Transverse colon (tissue), 4 donors: ENCODE measurements around the gene BACE2. TPM values are rescaled to one million over a fixed set of nuclear protein-coding genes. Genes with fewer than 3 reads are reported as not detected.

ENCODE experiments used
- DNase-seq: peaks from one replicate; pipeline ENCODE4 v3.0.0-alpha.2; 2019
- H3K27ac ChIP-seq, 4 donors: fragments of 200-600 bp; sonication (generic); 2 replicates each; pipeline ENCODE4 v1.5.1; 2016 to 2018; ENCODE audit warnings: inconsistent platforms in 4 of 4
- H3K27me3 ChIP-seq: fragments of 200-600 bp; sonication (generic); 2 replicates; pipeline ENCODE4 v1.5.1; 2017; ENCODE audit warnings: inconsistent platforms
- H3K36me3 ChIP-seq, 4 donors: fragments of 200-600 bp; sonication (generic); 2 replicates each; pipeline ENCODE4 v1.5.1; 2017 to 2019; ENCODE audit warnings: inconsistent platforms in 4 of 4
- H3K4me1 ChIP-seq, 4 donors: fragments of 200-600 bp; sonication (generic); 2 replicates each; pipeline ENCODE4 v1.5.1; 2017 to 2020; ENCODE audit warnings: inconsistent platforms in 4 of 4
- H3K4me3 ChIP-seq, 4 donors: fragments of 200-600 bp; sonication (generic); 1 replicate in 1 of 4; 2 replicates in 3 of 4; pipeline versions ENCODE4 v1.5.1 to v1.6.1; 2017 to 2019; ENCODE audit warnings: inconsistent platforms in 4 of 4
- H3K9me3 ChIP-seq, 2 donors: fragments of 200-600 bp; sonication (generic); 2 replicates each; pipeline ENCODE4 v1.5.1; 2017 to 2019; ENCODE audit warnings: inconsistent platforms in 2 of 2
- CTCF ChIP-seq, 5 experiments: fragments of 200-600 bp in 3 of 5; fragments of 450-650 bp in 2 of 5; sonication (generic) in 3 of 5; IDR thresholded peaks; 1 replicate in 2 of 5; 2 replicates in 3 of 5; pipeline ENCODE4 v1.5.1; 2016 to 2017; ENCODE audit warnings: antibody characterized with exemption in 5 of 5, inconsistent platforms in 3 of 5, mild to moderate bottlenecking in 2 of 5, moderate library complexity in 1 of 5
- EP300 ChIP-seq: sonication (generic); formaldehyde crosslinking; IDR thresholded peaks from one replicate; pipeline ENCODE4 v1.6.1; 2017; ENCODE audit warnings: antibody characterized with exemption, low read depth
- POLR2A ChIP-seq: fragments of 450-650 bp; IDR thresholded peaks from one replicate; pipeline ENCODE4 v1.6.1; 2016; ENCODE audit warnings: antibody characterized with exemption, mild to moderate bottlenecking, moderate library complexity
- POLR2AphosphoS5 ChIP-seq, 3 donors: sonication (generic); formaldehyde crosslinking; IDR thresholded peaks; one replicate each; pipeline ENCODE4 v1.6.1; 2016; ENCODE audit warnings: antibody characterized with exemption in 3 of 3
- WGBS, 2 donors: methylation state at CpG; one replicate each; pipeline ENCODE4 v1.1.5; 2018; ENCODE audit warnings: low coverage in 1 of 2; 5-methylcytosine and 5-hydroxymethylcytosine counted together
- in situ Hi-C, 4 donors: fragments of 200-750 bp; cut with MboI; loops; one replicate each; pipeline versions ENCODE4 v1.15.0 to v1.15.1; 2017; ENCODE audit warnings: low sequenced_read_pairs in 3 of 4, low pct_ligation_motif_present in 1 of 4, low pct_unique_long_range_greater_than_20kb in 1 of 4
- intact Hi-C: fragments of 100-400 bp; cut with DNase I; formaldehyde crosslinking; loops from one replicate; pipeline ENCODE4 v1.15.1; 2023; ENCODE audit warnings: low total_unique reads
- total RNA-seq, 4 donors: library from RNA; depleted of rRNA; stranded (reverse); fragments of >200 nt; gene quantifications; one replicate each; pipeline ENCODE4 v1.1.0, GENCODE V29; 2016

Gene BACE2
- total RNA-seq, 4 donors from 2014 or later: 28.4 to 52.5 (median 43.9) TPM

- no peak for DNase-seq
- no peak for TF ChIP-seq POLR2A
- TF ChIP-seq EP300: no peak
- no peak for TF ChIP-seq POLR2AphosphoS5 (IDR thresholded peaks at IDR 0.05)
- TF ChIP-seq CTCF (IDR thresholded peaks at IDR 0.05): no peak
- Histone ChIP-seq H3K9me3 (no peaks in the 10 kb centered on the region), H3K4me1 (peaks cover 0 to 12% (median 10%) of the 10 kb centered on the region in 4 donors), H3K27ac (no peak overlapping the region), H3K27me3 (no peaks in the 10 kb centered on the region), H3K4me3 (no peak overlapping the region), H3K36me3 (no peaks in the 10 kb centered on the region)
- WGBS, 2 donors: 87% methylated on average over 11 of the region's 11 CpGs; no CpG with 5 or more reads in 1 of the 2 donors
- intact Hi-C loops: no loop called here
- in situ Hi-C loops: no loop called here
These were observed 19.2 kb upstream of the BACE2 start for GRCh38 chr21:41148798-41149197.

- no peak overlapping the region for H3K4me3 ChIP-seq
- H3K27ac ChIP-seq: no peak overlapping the region
These were observed 18.8 kb upstream of the BACE2 start for GRCh38 chr21:41149199-41149598.

GRCh38 chr21:41152147-41152546 is 15.8 kb upstream of the BACE2 start:
- no peaks in the 10 kb centered on the region for H3K36me3 ChIP-seq
- DNase-seq: no peak
- in situ Hi-C loops: loop anchor here in 1 of 4 donors (25.0 kb wide), 1 partner anchor 310 kb away; no protein-coding TSS in a partner anchor
- TF ChIP-seq POLR2AphosphoS5 (IDR thresholded peaks at IDR 0.05) (no peak), EP300 (no peak), POLR2A (no peak), CTCF (IDR thresholded peaks at IDR 0.05) (no peak)
- H3K27ac ChIP-seq: no peak overlapping the region
- no peaks in the 10 kb centered on the region for H3K27me3 ChIP-seq
- no peak overlapping the region for H3K4me3 ChIP-seq
- 78 to 95% methylated on average over 1 of the region's 1 CpG for WGBS, 2 donors
- H3K9me3 ChIP-seq: no peaks in the 10 kb centered on the region
- peaks cover 0 to 17% (median 7%) of the 10 kb centered on the region in 4 donors for H3K4me1 ChIP-seq
- intact Hi-C loops: no loop called here

More at GRCh38 chr21:41149199-41149598, 18.8 kb upstream of the BACE2 start:
- no peaks in the 10 kb centered on the region for H3K36me3 ChIP-seq
- no peaks in the 10 kb centered on the region for H3K27me3 ChIP-seq
- TF ChIP-seq EP300 (no peak), POLR2AphosphoS5 (IDR thresholded peaks at IDR 0.05) (no peak)
- in situ Hi-C loops: no loop called here
- H3K9me3 ChIP-seq: no peaks in the 10 kb centered on the region
- intact Hi-C loops: no loop called here
- 76% methylated on average over 6 of the region's 6 CpGs; no CpG with 5 or more reads in 1 of the 2 donors for WGBS, 2 donors
- peaks cover 0 to 12% (median 10%) of the 10 kb centered on the region in 4 donors for H3K4me1 ChIP-seq
- no peak for DNase-seq

GRCh38 chr21:41153443-41153842 is 14.5 kb upstream of the BACE2 start:
- peaks cover 0 to 10% (median 1%) of the 10 kb centered on the region in 4 donors for H3K4me1 ChIP-seq
- no peaks in the 10 kb centered on the region for H3K27me3 ChIP-seq
- intact Hi-C loops (no loop called here), in situ Hi-C loops (loop anchor here in 1 of 4 donors (25.0 kb wide), 1 partner anchor 309 kb away; no protein-coding TSS in a partner anchor)
- DNase-seq: no peak
- TF ChIP-seq CTCF (IDR thresholded peaks at IDR 0.05) (no peak), POLR2AphosphoS5 (IDR thresholded peaks at IDR 0.05) (no peak), EP300 (no peak)
- H3K4me3 ChIP-seq: no peak overlapping the region
- no peaks in the 10 kb centered on the region for H3K36me3 ChIP-seq
- H3K9me3 ChIP-seq: no peaks in the 10 kb centered on the region
- H3K27ac ChIP-seq: no peak overlapping the region

GRCh38 chr21:41156142-41156541 is 11.8 kb upstream of the BACE2 start:
- WGBS, 2 donors: 57% methylated on average over 5 of the region's 5 CpGs; no CpG with 5 or more reads in 1 of the 2 donors
- in situ Hi-C loops (loop anchor here in 1 of 4 donors (25.0 kb wide), 1 partner anchor 306 kb away; no protein-coding TSS in a partner anchor), intact Hi-C loops (no loop called here)
- TF ChIP-seq POLR2AphosphoS5 (IDR thresholded peaks at IDR 0.05) (no peak), CTCF (IDR thresholded peaks at IDR 0.05) (no peak), POLR2A (no peak), EP300 (no peak)
- DNase-seq: peak; percentile 43
- no peaks in the 10 kb centered on the region for H3K36me3 ChIP-seq
- H3K27me3 ChIP-seq: no peaks in the 10 kb centered on the region
- H3K4me1 ChIP-seq: peaks cover 0 to 10% (median 1%) of the 10 kb centered on the region in 4 donors
- H3K27ac ChIP-seq: peak overlapping the region; percentile 36 to 77 (median 59)
- no peak overlapping the region for H3K4me3 ChIP-seq
- no peaks in the 10 kb centered on the region for H3K9me3 ChIP-seq
